Left ventricle myocardium inferior (tissue), 1 donor: ENCODE results near the gene UBAC1. TPM values are rescaled to one million over a fixed set of nuclear protein-coding genes. Genes with fewer than 3 reads are reported as not detected.

ENCODE experiments used
- DNase-seq: peaks from one replicate; pipeline ENCODE4 v3.0.0-alpha.2; 2020
- H3K27ac ChIP-seq: fragments of 200-600 bp; replicated peaks from 2 replicates; pipeline ENCODE4 v1.8.0; 2021
- H3K27me3 ChIP-seq: fragments of 200-600 bp; 2 replicates; pipeline ENCODE4 v1.8.0; 2021; ENCODE audit warnings: low read depth
- H3K36me3 ChIP-seq: fragments of 200-600 bp; 2 replicates; pipeline ENCODE4 v1.8.0; 2021
- H3K4me1 ChIP-seq: fragments of 200-600 bp; 2 replicates; pipeline ENCODE4 v1.8.0; 2021
- H3K4me3 ChIP-seq: fragments of 200-600 bp; 2 replicates; pipeline ENCODE4 v1.8.0; 2021; ENCODE audit warnings: mild to moderate bottlenecking, moderate library complexity
- H3K9me3 ChIP-seq: fragments of 200-600 bp; replicated peaks from 2 replicates; pipeline ENCODE4 v1.8.0; 2021
- intact Hi-C: fragments of 100-400 bp; cut with micrococcal nuclease; formaldehyde crosslinking; loops from one replicate; pipeline ENCODE4 v1.11.0; 2022
- total RNA-seq: library from RNA; stranded (reverse); fragmentation: NEBNext Ultra II Directional; extraction: Animal tissue kit (Norgen Biotek cat#: 25700); gene quantifications from one replicate; pipeline ENCODE4 v1.2.1, GENCODE V29; 2021
- TF ChIP-seq, protein P1 (sequence below): fragments of 200-600 bp; IDR thresholded peaks from 2 replicates; pipeline ENCODE4 v1.8.0; 2021; ENCODE audit warnings: antibody characterized with exemption, mild to moderate bottlenecking, borderline replicate concordance
- donor health status: DM: no; HTN: yes; CAD: no; lungs with severe emphysema.

The UBAC1 gene
- total RNA-seq, 1 donor from 2014 or later: 108 TPM

DNA sequence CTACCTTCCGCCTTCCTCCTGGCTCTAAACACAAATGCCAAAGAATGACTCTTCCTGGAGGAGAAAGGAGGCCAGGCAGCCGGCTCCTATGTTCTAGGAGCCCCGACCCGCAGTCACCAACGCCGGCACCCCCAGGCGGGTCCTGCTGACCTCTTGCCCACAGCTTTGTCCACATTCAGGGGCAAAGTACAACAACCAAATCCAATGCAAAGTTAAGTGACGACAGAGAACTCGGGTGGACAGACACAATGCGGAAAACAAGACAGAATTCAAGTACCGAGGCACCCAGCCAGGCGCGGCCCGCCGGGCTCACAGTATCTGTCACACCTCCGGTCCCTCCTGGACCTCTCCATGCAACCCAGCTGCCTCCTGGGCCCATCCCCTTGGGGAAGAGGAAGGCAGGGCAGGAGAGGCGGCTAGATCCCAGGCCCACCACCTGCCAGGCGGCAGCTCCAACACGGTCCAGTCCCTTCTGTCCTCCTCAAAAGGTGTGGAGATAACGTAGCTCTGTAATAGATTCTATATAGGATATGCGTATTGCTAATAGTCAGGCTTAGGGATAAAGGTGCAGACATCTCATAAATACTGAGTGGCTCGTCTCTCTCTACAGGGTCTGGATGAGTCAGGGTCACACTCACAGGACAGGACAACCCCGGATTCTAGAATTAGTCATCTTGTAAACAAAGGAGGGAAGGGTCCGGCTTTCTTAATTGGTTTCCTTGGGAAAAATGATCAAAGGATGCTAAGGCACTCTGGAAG is 46.9 kb upstream of the UBAC1 start:
- Histone ChIP-seq H3K27me3 (no peaks in the 10 kb centered on the region), H3K36me3 (peaks cover 26% of the 10 kb centered on the region), H3K4me1 (peaks cover 58% of the 10 kb centered on the region), H3K4me3 (no peak overlapping the region), H3K27ac (peak overlapping the region; percentile 44), H3K9me3 (no peaks in the 10 kb centered on the region)
- intact Hi-C loops: no loop called here
- TF ChIP-seq, protein P1, sequence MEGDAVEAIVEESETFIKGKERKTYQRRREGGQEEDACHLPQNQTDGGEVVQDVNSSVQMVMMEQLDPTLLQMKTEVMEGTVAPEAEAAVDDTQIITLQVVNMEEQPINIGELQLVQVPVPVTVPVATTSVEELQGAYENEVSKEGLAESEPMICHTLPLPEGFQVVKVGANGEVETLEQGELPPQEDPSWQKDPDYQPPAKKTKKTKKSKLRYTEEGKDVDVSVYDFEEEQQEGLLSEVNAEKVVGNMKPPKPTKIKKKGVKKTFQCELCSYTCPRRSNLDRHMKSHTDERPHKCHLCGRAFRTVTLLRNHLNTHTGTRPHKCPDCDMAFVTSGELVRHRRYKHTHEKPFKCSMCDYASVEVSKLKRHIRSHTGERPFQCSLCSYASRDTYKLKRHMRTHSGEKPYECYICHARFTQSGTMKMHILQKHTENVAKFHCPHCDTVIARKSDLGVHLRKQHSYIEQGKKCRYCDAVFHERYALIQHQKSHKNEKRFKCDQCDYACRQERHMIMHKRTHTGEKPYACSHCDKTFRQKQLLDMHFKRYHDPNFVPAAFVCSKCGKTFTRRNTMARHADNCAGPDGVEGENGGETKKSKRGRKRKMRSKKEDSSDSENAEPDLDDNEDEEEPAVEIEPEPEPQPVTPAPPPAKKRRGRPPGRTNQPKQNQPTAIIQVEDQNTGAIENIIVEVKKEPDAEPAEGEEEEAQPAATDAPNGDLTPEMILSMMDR: no peak
- no peak for DNase-seq

DNA sequence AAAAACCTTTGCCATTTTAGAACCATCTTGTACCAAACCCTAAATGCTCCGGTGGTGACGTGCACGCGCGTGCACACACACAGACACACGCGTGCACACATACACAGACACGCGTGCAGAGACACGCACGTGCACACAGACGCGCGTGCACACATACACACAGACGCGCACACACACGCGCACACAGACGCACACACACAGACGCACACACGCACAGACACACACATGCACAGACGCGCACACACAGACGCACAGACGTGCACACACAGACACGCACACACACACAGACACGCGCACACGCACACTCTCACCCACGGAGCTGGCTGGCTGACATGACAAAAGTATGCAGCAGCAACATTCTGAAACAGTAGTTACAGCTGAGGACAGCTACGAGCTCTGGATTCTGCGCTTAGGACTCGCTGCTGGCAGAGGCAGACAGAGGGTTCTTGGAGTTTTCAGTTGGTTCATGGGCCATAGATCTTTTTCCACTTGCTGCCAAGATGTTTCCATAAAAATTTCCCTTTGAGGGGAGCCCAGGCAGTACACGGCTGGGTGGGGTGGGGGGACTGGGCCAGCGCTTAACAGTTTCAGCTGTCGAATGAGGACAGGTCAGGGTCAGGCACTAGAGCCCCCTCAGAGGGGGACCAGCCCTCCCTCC is 46.2 kb upstream of the UBAC1 start:
- Histone ChIP-seq H3K36me3 (peaks cover 25% of the 10 kb centered on the region), H3K4me3 (no peak overlapping the region), H3K27ac (peak overlapping the region; percentile 44), H3K4me1 (peaks cover 58% of the 10 kb centered on the region), H3K27me3 (no peaks in the 10 kb centered on the region), H3K9me3 (no peaks in the 10 kb centered on the region)
- intact Hi-C loops: no loop called here
- TF ChIP-seq, protein P1: no peak
- no peak for DNase-seq

DNA sequence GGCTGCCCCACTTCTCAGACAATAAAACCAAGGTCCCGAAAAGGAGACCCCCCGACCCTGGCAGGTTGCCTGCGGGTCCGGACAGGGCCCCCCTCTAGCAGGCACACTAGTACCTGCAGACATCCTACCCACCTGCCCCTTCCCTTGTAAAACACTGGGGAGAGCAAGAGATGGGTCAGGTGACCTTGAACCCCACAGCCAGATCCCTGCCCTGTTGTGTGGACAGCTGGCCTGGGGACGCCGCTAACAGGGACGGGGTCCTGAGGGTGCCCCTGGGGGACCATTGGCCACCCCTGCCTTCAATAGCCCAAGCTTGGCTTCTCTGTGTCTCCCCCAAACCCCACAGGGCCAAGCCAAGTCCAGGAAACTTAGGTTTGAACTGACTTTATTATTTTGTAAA is 45.0 kb upstream of the UBAC1 start:
- H3K27ac ChIP-seq: no peak overlapping the region
- no peak for DNase-seq
- no peaks in the 10 kb centered on the region for H3K9me3 ChIP-seq
- intact Hi-C loops: no loop called here
- H3K4me3 ChIP-seq: no peak overlapping the region
- peaks cover 46% of the 10 kb centered on the region for H3K4me1 ChIP-seq
- peaks cover 18% of the 10 kb centered on the region for H3K36me3 ChIP-seq
- TF ChIP-seq, protein P1: no peak
- no peaks in the 10 kb centered on the region for H3K27me3 ChIP-seq

DNA sequence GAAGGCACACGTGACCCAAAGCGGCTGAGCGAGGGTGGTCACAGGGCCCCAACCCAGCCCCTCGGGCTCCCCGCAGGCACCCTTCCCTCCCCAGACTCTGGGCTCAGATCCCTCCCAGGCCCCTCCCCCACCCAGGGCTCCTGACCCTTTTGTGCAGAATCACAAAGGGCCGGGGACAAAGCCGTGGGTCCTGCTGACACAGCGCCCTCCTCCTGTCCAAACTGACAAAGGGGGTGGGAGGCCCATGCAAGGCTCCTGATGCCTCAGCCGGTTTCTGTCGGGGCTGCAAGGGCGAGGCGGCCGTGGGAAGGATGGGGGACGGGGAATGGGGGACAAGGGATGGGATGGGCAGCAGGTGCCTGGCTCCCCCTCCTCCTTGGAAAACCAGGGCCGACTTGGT is 43.5 kb upstream of the UBAC1 start:
- Histone ChIP-seq H3K27me3 (no peaks in the 10 kb centered on the region), H3K9me3 (no peaks in the 10 kb centered on the region), H3K4me1 (peaks cover 33% of the 10 kb centered on the region), H3K4me3 (no peak overlapping the region), H3K36me3 (peaks cover 15% of the 10 kb centered on the region), H3K27ac (no peak overlapping the region)
- DNase-seq: no peak
- intact Hi-C loops: no loop called here
- TF ChIP-seq, protein P1: no peak

DNA sequence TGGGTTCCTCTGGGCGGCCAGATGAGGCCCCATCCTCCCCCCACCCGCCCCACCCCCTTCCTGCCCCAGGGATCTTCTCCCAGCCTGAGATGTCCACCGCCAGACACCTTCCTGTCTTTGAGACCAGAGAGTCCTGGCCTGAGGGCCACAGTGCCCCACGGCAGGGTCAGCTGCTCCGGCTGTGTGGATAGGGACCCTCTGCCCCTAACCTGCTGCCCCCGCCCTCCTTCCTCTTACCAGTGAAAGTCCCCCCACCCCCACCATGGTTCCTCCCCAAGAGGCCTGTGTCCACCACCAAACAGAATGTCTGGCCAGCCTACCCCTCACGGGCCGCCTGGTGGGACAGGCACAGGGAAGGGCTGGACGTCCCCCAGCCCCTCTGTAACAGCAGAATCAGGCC is 43.0 kb upstream of the UBAC1 start:
- TF ChIP-seq, protein P1: no peak
- peaks cover 33% of the 10 kb centered on the region for H3K4me1 ChIP-seq
- no peak overlapping the region for H3K4me3 ChIP-seq
- DNase-seq: no peak
- peaks cover 11% of the 10 kb centered on the region for H3K36me3 ChIP-seq
- H3K27me3 ChIP-seq: no peaks in the 10 kb centered on the region
- intact Hi-C loops: no loop called here
- H3K27ac ChIP-seq: no peak overlapping the region
- H3K9me3 ChIP-seq: no peaks in the 10 kb centered on the region
